Neural crest cell (in vitro differentiated cells): Measurements from ENCODE around the gene ANO7. TPM values are rescaled to one million over a fixed set of nuclear protein-coding genes. Genes with fewer than 3 reads are reported as not detected.

Experiments
- DNase-seq: peaks from one replicate; pipeline ENCODE4 v3.0.0; 2021; ENCODE audit warnings: low read depth, mixed read lengths, low spot score
- H3K27ac Mint-ChIP-seq: one replicate; pipeline ENCODE4 v1.8.0; 2021; ENCODE audit warnings: mild to moderate bottlenecking, mixed read lengths; ENCODE audit not compliant: unreplicated experiment
- H3K27me3 Mint-ChIP-seq: 2 replicates; pipeline ENCODE4 v1.8.0; 2021; ENCODE audit warnings: low read depth, mild to moderate bottlenecking, mixed read lengths
- H3K36me3 Mint-ChIP-seq: 2 replicates; pipeline ENCODE4 v1.8.0; 2021; ENCODE audit warnings: low read depth, mild to moderate bottlenecking, mixed read lengths
- H3K4me1 Mint-ChIP-seq: 2 replicates; pipeline ENCODE4 v1.8.0; 2021; ENCODE audit warnings: mixed read lengths
- H3K4me3 Mint-ChIP-seq: one replicate; pipeline ENCODE4 v1.8.0; 2021; ENCODE audit warnings: mild to moderate bottlenecking, mixed read lengths
- H3K9me3 Mint-ChIP-seq: 2 replicates; pipeline ENCODE4 v1.8.0; 2021; ENCODE audit warnings: mixed read lengths
- total RNA-seq: library from RNA; stranded (reverse); gene quantifications from 2 replicates; pipeline ENCODE4 v1.2.1, GENCODE V29; 2021
- TF ChIP-seq, protein P1 (sequence below): fragments of 200-600 bp; sonication (generic); conservative IDR thresholded peaks from 2 replicates; pipeline ENCODE4 v1.5.0; 2021; ENCODE audit warnings: antibody characterized with exemption, mild to moderate bottlenecking

Gene ANO7
- total RNA-seq, 1 donor from 2014 or later = 3.2 TPM

DNA sequence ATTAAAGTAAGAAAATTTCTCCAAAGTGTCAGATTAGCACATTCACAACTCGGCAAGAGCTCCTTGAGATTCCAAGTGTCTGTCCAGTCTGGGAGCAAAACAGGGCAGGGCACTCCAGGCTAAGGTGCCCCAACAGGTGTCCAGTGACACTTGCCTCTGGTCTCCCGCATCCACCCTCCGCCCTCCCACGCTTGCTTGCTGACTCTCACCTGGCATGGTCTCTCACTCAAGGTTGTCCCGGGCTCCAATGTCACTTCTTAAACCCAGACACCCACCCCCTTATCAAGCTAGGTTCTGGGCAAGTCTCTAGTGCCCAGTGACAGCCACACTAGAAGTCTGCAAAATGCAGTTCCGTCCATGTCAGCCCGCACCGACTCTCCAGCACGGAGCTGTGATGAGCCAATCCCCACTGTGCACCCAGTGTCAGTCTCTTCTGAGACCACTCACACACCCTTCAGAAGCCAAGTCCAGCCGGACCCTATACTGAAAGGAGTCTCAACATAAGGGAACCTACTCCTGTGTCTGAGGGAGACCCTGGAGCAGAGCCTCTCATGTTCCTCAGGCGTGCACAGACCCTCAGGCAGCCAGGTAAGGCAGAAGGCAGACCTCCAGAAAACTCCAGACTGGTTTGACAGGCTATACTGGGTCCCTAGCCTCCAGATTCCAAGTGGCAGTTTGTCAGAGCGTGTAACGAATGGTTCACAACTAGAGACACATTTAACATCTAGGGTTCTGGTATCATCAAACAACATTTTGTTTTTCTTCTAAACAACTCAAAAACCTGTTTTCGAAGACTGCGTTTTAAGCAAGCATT is 81.4 kb downstream of the ANO7 start:
- peaks cover 6% of the 10 kb centered on the region for H3K36me3 Mint-ChIP-seq
- TF ChIP-seq, protein P1, sequence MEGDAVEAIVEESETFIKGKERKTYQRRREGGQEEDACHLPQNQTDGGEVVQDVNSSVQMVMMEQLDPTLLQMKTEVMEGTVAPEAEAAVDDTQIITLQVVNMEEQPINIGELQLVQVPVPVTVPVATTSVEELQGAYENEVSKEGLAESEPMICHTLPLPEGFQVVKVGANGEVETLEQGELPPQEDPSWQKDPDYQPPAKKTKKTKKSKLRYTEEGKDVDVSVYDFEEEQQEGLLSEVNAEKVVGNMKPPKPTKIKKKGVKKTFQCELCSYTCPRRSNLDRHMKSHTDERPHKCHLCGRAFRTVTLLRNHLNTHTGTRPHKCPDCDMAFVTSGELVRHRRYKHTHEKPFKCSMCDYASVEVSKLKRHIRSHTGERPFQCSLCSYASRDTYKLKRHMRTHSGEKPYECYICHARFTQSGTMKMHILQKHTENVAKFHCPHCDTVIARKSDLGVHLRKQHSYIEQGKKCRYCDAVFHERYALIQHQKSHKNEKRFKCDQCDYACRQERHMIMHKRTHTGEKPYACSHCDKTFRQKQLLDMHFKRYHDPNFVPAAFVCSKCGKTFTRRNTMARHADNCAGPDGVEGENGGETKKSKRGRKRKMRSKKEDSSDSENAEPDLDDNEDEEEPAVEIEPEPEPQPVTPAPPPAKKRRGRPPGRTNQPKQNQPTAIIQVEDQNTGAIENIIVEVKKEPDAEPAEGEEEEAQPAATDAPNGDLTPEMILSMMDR = no peak
- peak overlapping the region; percentile 93 for H3K4me3 Mint-ChIP-seq
- no peak overlapping the region for H3K27ac Mint-ChIP-seq
- no peaks in the 10 kb centered on the region for H3K27me3 Mint-ChIP-seq
- no peak for DNase-seq
- H3K4me1 Mint-ChIP-seq = peaks cover 33% of the 10 kb centered on the region
- no peaks in the 10 kb centered on the region for H3K9me3 Mint-ChIP-seq

DNA sequence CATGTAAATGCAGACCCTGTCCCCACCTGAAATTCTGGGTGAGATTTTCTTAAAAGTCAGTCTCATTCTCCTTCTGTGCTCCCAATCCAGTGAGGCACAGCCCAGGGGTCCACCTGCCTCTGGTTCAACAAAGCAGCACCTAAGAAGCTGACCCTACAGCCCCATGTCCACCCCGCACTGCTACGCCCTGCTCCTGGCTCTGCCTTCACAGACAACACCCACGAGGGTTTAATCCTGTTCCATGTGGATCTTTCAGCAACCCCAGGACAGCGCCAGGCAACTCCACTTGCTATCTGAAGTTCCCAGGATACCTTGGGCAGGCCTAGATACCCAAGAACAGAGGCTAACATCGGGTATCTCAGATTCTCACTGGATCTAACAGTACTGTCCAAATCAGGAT is 82.1 kb downstream of the ANO7 start:
- Mint-ChIP-seq H3K36me3 (peaks cover 12% of the 10 kb centered on the region), H3K4me3 (peak overlapping the region; percentile 93), H3K27ac (no peak overlapping the region)

DNA sequence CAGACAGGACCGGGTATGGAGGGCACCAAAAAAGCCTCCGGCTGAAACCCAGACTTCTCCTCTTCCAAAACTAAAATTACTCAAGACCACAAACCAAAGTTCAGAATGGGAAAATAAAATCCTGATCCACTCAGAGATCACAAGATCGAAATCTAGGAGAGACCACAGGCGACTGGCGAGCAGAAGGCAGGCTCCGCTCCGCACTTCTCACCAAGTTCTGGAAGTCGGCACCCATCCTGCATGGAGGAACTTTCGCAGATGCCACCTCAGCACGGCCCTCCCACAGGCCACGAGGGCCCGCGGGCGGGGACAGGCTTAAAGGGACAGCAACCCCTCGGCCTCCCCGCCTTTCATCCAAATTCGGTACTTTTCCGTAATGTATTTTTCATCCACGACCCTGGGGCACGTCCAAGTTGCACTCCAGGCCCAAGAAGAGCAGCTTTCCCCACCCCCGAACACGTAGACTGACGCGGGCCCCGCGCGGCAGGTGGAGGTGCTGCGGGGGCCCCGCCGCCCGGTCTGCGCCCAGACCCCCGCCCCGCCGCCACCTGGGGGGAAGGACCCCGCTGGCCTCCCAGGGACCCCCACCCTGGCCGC is 83.3 kb downstream of the ANO7 start:
- DNase-seq = peak; percentile 12
- TF ChIP-seq, protein P1 = no peak
- Mint-ChIP-seq H3K27ac (peak overlapping the region; percentile 83), H3K4me3 (peak overlapping the region; percentile 93), H3K36me3 (peaks cover 16% of the 10 kb centered on the region), H3K27me3 (no peaks in the 10 kb centered on the region), H3K4me1 (peaks cover 33% of the 10 kb centered on the region), H3K9me3 (no peaks in the 10 kb centered on the region)

More for the DNA sequence above, 82.1 kb downstream of the ANO7 start:
- DNase-seq = no peak
- TF ChIP-seq, protein P1 = no peak
- H3K4me1 Mint-ChIP-seq = peaks cover 33% of the 10 kb centered on the region
- H3K9me3 Mint-ChIP-seq = no peaks in the 10 kb centered on the region
- H3K27me3 Mint-ChIP-seq = no peaks in the 10 kb centered on the region

DNA sequence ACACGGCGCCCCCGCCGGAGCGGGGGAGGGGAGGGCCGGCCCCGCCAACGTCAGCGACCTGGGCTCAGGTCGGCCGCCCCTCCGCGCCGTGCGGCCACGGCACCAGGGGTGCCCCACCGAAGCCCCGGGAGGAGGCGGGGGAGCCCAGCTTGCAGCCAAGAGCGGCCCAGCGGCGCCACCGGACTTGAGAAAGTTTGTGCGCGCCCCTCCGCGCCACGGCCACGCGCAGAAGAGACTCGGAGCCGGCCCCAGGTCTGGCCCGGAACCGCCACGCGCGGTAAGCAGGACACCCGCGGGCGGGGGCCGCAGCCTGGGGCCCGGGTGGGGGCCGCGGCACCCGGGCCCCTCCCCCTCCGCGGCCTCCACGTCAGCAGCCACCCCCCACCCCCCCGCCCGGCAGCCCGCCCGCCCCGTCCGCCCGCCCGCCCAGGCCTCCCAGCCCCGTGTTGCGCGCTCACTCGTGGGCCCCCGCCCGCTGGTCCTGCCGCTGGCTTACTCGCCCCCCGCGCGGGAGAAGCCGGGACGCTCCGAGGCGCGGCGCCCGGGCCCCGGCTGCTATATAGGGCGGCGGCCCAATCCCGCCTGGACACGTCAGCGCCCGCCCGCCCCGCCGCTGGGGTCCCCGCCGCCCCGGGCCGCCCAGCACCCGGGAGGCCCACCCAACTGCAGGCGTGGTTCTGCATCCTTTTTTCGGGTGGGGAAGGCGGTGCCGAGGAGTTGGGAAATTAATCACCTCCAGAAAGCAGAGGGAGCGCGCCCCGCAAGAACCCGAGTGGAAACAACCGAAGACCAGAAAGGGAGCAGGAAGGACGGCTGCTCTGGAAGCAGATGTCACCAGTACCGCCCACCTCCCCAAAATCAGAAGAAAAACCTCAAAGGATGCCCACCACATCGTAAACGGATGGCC is 84.1 kb downstream of the ANO7 start:
- Mint-ChIP-seq H3K4me3 (peak overlapping the region; percentile 89), H3K4me1 (peaks cover 33% of the 10 kb centered on the region), H3K27me3 (no peaks in the 10 kb centered on the region), H3K9me3 (no peaks in the 10 kb centered on the region), H3K36me3 (peaks cover 16% of the 10 kb centered on the region), H3K27ac (no peak overlapping the region)
- DNase-seq = peak; percentile 24
- TF ChIP-seq, protein P1 = no peak

DNA sequence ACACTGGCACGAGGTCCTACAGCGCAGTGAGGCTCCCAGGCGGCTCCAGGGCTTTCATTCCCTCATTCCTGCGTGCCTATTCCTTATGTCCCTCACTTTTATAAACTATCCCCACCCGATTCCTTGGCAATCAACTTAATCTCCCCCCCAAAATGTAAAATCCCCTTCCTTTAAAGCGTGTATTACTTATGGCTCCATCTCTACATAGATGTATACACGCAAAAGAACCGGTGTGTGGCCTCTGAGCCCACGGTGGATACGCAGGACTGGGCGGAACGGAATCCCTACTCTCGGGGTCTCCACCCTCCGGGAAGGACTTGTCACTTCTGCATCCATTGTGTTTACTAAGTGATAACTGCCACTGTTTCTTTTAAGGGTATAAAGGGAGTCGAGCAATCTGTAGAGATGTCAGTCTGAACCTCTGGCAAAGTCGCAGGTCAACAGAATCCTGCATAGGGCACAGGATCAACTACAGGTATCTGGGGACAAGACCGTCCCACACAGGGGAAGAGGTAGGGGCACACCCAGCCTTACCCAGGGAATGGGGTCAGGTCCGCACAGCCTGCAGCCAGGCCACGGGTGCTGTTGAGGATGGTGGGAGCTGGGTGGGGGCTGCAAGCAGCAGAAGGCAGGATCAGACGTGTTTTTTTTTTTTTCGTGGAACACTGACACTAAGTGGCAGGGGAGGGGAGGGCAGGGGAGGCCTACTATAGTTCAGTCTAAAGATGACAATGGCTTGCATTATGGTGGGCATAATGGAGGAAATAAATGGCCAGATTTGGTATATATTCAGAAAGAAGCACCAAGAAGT is 84.9 kb downstream of the ANO7 start:
- H3K9me3 Mint-ChIP-seq = no peaks in the 10 kb centered on the region
- H3K27me3 Mint-ChIP-seq = no peaks in the 10 kb centered on the region
- no peak for DNase-seq
- H3K27ac Mint-ChIP-seq = no peak overlapping the region
- peaks cover 30% of the 10 kb centered on the region for H3K4me1 Mint-ChIP-seq
- peak overlapping the region; percentile 89 for H3K4me3 Mint-ChIP-seq
- peaks cover 16% of the 10 kb centered on the region for H3K36me3 Mint-ChIP-seq
- TF ChIP-seq, protein P1 = no peak
